Lower leg skin (tissue), 3 donors: ENCODE measurements around the gene SPI1.

Experiments
- POLR2A ChIP-seq, 2 donors: fragments of 450-650 bp; IDR thresholded peaks; one replicate each; pipeline ENCODE4 v1.6.1; 2016 to 2017; ENCODE audit warnings: antibody characterized with exemption in 2 of 2, mild to moderate bottlenecking in 1 of 2, moderate library complexity in 1 of 2
- TF ChIP-seq, protein P1 (sequence below), 3 donors: fragments of 450-650 bp; IDR thresholded peaks; one replicate each; pipeline ENCODE4 v1.5.1; 2016; ENCODE audit warnings: antibody characterized with exemption in 3 of 3, mild to moderate bottlenecking in 3 of 3, moderate library complexity in 2 of 3

- TF ChIP-seq, protein P1, sequence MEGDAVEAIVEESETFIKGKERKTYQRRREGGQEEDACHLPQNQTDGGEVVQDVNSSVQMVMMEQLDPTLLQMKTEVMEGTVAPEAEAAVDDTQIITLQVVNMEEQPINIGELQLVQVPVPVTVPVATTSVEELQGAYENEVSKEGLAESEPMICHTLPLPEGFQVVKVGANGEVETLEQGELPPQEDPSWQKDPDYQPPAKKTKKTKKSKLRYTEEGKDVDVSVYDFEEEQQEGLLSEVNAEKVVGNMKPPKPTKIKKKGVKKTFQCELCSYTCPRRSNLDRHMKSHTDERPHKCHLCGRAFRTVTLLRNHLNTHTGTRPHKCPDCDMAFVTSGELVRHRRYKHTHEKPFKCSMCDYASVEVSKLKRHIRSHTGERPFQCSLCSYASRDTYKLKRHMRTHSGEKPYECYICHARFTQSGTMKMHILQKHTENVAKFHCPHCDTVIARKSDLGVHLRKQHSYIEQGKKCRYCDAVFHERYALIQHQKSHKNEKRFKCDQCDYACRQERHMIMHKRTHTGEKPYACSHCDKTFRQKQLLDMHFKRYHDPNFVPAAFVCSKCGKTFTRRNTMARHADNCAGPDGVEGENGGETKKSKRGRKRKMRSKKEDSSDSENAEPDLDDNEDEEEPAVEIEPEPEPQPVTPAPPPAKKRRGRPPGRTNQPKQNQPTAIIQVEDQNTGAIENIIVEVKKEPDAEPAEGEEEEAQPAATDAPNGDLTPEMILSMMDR (IDR thresholded peaks at IDR 0.05) = no peak
- TF ChIP-seq POLR2A (IDR thresholded peaks at IDR 0.05) = no peak
Observed at GRCh38 chr11:47331454-47332302, 46.7 kb downstream of the SPI1 start.
